COR-L47 (cell line): ENCODE results near the gene LIMCH1.
"Not testable (repeated sequence)": the region's sequence is repeated elsewhere in the genome, so short reads cannot be mapped to it uniquely, and the experiment has no call there.

Experiments used
- DNase-seq: peaks from one replicate; lab custom pipeline; 2025; lab: John Stamatoyannopoulos, UW

LIMCH1 gene

GRCh38 chr4:41683326-41683725 lies 145.4 kb downstream of the LIMCH1 start:
- no peak for DNase-seq

GRCh38 chr4:41686893-41687292 lies 148.9 kb downstream of the LIMCH1 start:
- DNase-seq = no peak

GRCh38 chr4:41687971-41688370 lies 150.0 kb downstream of the LIMCH1 start:
- DNase-seq = no peak

- DNase-seq = peak; percentile 59
Observed at GRCh38 chr4:41692717-41693345, 154.9 kb downstream of the LIMCH1 start.

- DNase-seq = peak; percentile 37
Observed at GRCh38 chr4:41693629-41694028, 155.7 kb downstream of the LIMCH1 start.

GRCh38 chr4:41696131-41696530 lies 158.2 kb downstream of the LIMCH1 start:
- no peak for DNase-seq

- no peak for DNase-seq
Observed at GRCh38 chr4:41696763-41697162, 158.8 kb downstream of the LIMCH1 start.

GRCh38 chr4:41701983-41702382 lies 164.0 kb downstream of the LIMCH1 start:
- no peak for DNase-seq

GRCh38 chr4:41702770-41703169 lies 164.8 kb downstream of the LIMCH1 start:
- DNase-seq = no peak

- no peak for DNase-seq
Observed at GRCh38 chr4:41703785-41704184, 165.8 kb downstream of the LIMCH1 start.

GRCh38 chr4:41709844-41710481 lies 172.0 kb downstream of the LIMCH1 start:
- no peak for DNase-seq

GRCh38 chr4:41711654-41712053 lies 173.7 kb downstream of the LIMCH1 start:
- DNase-seq = not testable (repeated sequence)

GRCh38 chr4:41712425-41712824 lies 174.5 kb downstream of the LIMCH1 start:
- no peak for DNase-seq

- DNase-seq = no peak
Observed at GRCh38 chr4:41713768-41714167, 175.8 kb downstream of the LIMCH1 start.

GRCh38 chr4:41714364-41715000 lies 176.5 kb downstream of the LIMCH1 start:
- no peak for DNase-seq

GRCh38 chr4:41715155-41715554 lies 177.2 kb downstream of the LIMCH1 start:
- DNase-seq = no peak

- no peak for DNase-seq
Observed at GRCh38 chr4:41718907-41719306, 180.9 kb downstream of the LIMCH1 start.

GRCh38 chr4:41719417-41719816 lies 181.5 kb downstream of the LIMCH1 start:
- no peak for DNase-seq

- DNase-seq = no peak
Observed at GRCh38 chr4:41722181-41722580, 184.2 kb downstream of the LIMCH1 start.

- DNase-seq = no peak
Observed at GRCh38 chr4:41723286-41723685, 185.3 kb downstream of the LIMCH1 start.

- DNase-seq = no peak
Observed at GRCh38 chr4:41725254-41725653, 187.3 kb downstream of the LIMCH1 start.

- DNase-seq = no peak
Observed at GRCh38 chr4:41727861-41728572, 190.1 kb downstream of the LIMCH1 start.

GRCh38 chr4:41728573-41728913 lies 190.6 kb downstream of the LIMCH1 start:
- DNase-seq = no peak
